K562 (cell line): Measurements from ENCODE around the gene MEGF10. TPM values are rescaled to one million over a fixed set of nuclear protein-coding genes. Genes with fewer than 3 reads are reported as not detected.

ENCODE experiments used
- ATAC-seq: fragments of 200-7000 bp; cut with Tn5 transposase; 3 replicates; pipeline ENCODE4 v1.9.1; 2020; ENCODE audit warnings: moderate library complexity
- BruUV-seq: library from RNA; stranded (reverse); fragments of 400-500 nt; replicated peaks from 2 replicates; lab custom pipeline; 2021; lab: Mats Ljungman, UMichigan
- CTCF ChIA-PET: fragments of 300-600 bp; formaldehyde crosslinking; extraction: SDS; loops from one replicate; lab custom pipeline; 2021; ENCODE audit warnings: low intra/inter-chr PET ratio; lab: Yijun Ruan, JAX
- POLR2A ChIA-PET: fragments of 300-600, 350-650 bp; sonication (Branson Sonifier 250); formaldehyde crosslinking; extraction: SDS; loops from one replicate; lab custom pipeline; 2021; ENCODE audit warnings: antibody characterized with exemption, inconsistent platforms; lab: Yijun Ruan, JAX
- DNase-seq, 4 experiments: peaks; one replicate each; pipeline versions ENCODE4 v3.0.0 to v3.0.0-alpha.2; 2011 to 2018; ENCODE audit warnings: low spot score in 3 of 4, mixed read lengths in 3 of 4; ENCODE audit errors: extremely low read depth in 1 of 4
- FAIRE-seq: peaks from 2 replicates; lab custom pipeline; 2011; peaks lifted over from hg19 to GRCh38; lab: Jason Lieb, UNC
- H2AFZ ChIP-seq: 2 replicates; pipeline ENCODE4 v1.6.0; 2011; ENCODE audit warnings: low read depth, low read length, control low read depth, inconsistent platforms
- H3K27ac ChIP-seq: fragments of 200-600 bp; 3 replicates; pipeline ENCODE4 v1.8.0; 2011; ENCODE audit warnings: low read depth, mild to moderate bottlenecking, control low read depth, inconsistent platforms, low read length, moderate library complexity, mixed read lengths; ENCODE audit errors: extremely low read depth
- H3K27me3 ChIP-seq, 2 experiments: fragments of 300-600 bp in 1 of 2; 2 replicates in 1 of 2; 3 replicates in 1 of 2; pipeline versions ENCODE4 v1.6.0 to v1.8.0; 2011; ENCODE audit warnings: inconsistent platforms in 2 of 2, low read length in 2 of 2, mild to moderate bottlenecking in 1 of 2, mixed read lengths in 1 of 2, moderate library complexity in 1 of 2; ENCODE audit not compliant: control insufficient read depth in 2 of 2, insufficient read depth in 2 of 2
- H3K36me3 ChIP-seq: fragments of 300-600 bp; 3 replicates; pipeline ENCODE4 v1.8.0; 2011; ENCODE audit warnings: mild to moderate bottlenecking, low read length, inconsistent platforms; ENCODE audit not compliant: control insufficient read depth, insufficient read depth
- H3K4me1 ChIP-seq, 2 experiments: fragments of 200-600 bp in 1 of 2; replicated peaks in 1 of 2; 2 replicates in 1 of 2; 3 replicates in 1 of 2; pipeline versions ENCODE4 v1.5.1 to v1.8.0; 2011; ENCODE audit warnings: inconsistent platforms in 2 of 2, low read length in 2 of 2, mild to moderate bottlenecking in 1 of 2, mixed read lengths in 1 of 2, moderate library complexity in 1 of 2; ENCODE audit not compliant: control insufficient read depth in 2 of 2, insufficient read depth in 2 of 2
- H3K4me2 ChIP-seq: 2 replicates; pipeline ENCODE4 v1.6.1; 2011; ENCODE audit warnings: low read length, control low read depth, inconsistent platforms, mixed read lengths; ENCODE audit not compliant: insufficient read depth
- H3K4me3 ChIP-seq: fragments of 200-600 bp; sonication (generic), shearing (Covaris generic); 2 replicates; pipeline ENCODE4 v1.5.1; 2016; ENCODE audit warnings: control low read depth, inconsistent platforms
- H3K79me2 ChIP-seq: fragments of 200-600 bp; 3 replicates; pipeline ENCODE4 v1.8.0; 2011; ENCODE audit warnings: low read length, inconsistent platforms; ENCODE audit not compliant: control insufficient read depth, insufficient read depth
- H3K9ac ChIP-seq, 2 experiments: 2 replicates each; pipeline versions ENCODE4 v1.6.0 to v1.6.1; 2011; ENCODE audit warnings: low read depth in 2 of 2, low read length in 2 of 2, control low read depth in 1 of 2, inconsistent platforms in 1 of 2, mild to moderate bottlenecking in 1 of 2, mixed read lengths in 1 of 2; ENCODE audit not compliant: insufficient read depth in 1 of 2
- H3K9me1 ChIP-seq: one replicate; pipeline ENCODE4 v1.6.0; 2011; ENCODE audit warnings: inconsistent platforms, mild to moderate bottlenecking, low read length, moderate library complexity; ENCODE audit not compliant: control insufficient read depth, insufficient read depth
- H3K9me3 ChIP-seq: replicated peaks from 2 replicates; pipeline ENCODE4 v1.5.1; 2011; ENCODE audit warnings: low read depth, low read length, inconsistent platforms; ENCODE audit not compliant: control insufficient read depth, insufficient read depth
- H4K20me1 ChIP-seq: replicated peaks from 2 replicates; pipeline ENCODE4 v1.6.1; 2011; ENCODE audit warnings: low read length, inconsistent platforms, mixed read lengths; ENCODE audit not compliant: control insufficient read depth, insufficient read depth
- CBX5 ChIP-seq: IDR thresholded peaks from 2 replicates; pipeline ENCODE4 v1.6.1; 2014; ENCODE audit warnings: low read depth, borderline replicate concordance
- FOXP4 ChIP-seq: sonication (generic); formaldehyde crosslinking; IDR thresholded peaks from 2 replicates; pipeline ENCODE4 v1.8.0; 2022; ENCODE audit warnings: mild to moderate bottlenecking, missing genetic modification reagents, borderline replicate concordance
- GABPB1 ChIP-seq: sonication (generic); formaldehyde crosslinking; IDR thresholded peaks from 2 replicates; pipeline ENCODE4 v1.8.0; 2022; ENCODE audit warnings: mild to moderate bottlenecking, missing genetic modification reagents
- HLTF ChIP-seq: fragments of 450-650 bp; IDR thresholded peaks from 2 replicates; pipeline ENCODE4 v1.6.1; 2016
- KDM2B ChIP-seq: fragments of 250-450 bp; sonication (Bioruptor Pico); IDR thresholded peaks from 2 replicates; pipeline ENCODE4 v1.8.0; 2021; ENCODE audit warnings: mild to moderate bottlenecking, moderate library complexity
- MEIS2 ChIP-seq: fragments of 450-650 bp; IDR thresholded peaks from 2 replicates; pipeline ENCODE4 v1.6.1; 2014; ENCODE audit warnings: mild to moderate bottlenecking; ENCODE audit not compliant: partially characterized antibody
- NCOA1 ChIP-seq: fragments of 450-650 bp; IDR thresholded peaks from 2 replicates; pipeline ENCODE4 v1.6.1; 2016; ENCODE audit warnings: low read depth
- PHB ChIP-seq: fragments of 250-450 bp; sonication (Bioruptor Pico); IDR thresholded peaks from 2 replicates; pipeline ENCODE4 v1.5.0; 2021
- SAP30 ChIP-seq: fragments of 200-600 bp; sonication (generic); IDR thresholded peaks from 2 replicates; pipeline ENCODE4 v1.6.1; 2012; ENCODE audit warnings: borderline replicate concordance, low read depth, mild to moderate bottlenecking, moderate library complexity, low read length, control low read depth, inconsistent platforms; ENCODE audit not compliant: insufficient read depth, poor library complexity, severe bottlenecking
- SRSF9 ChIP-seq: fragments of 200-400 bp; formaldehyde crosslinking; IDR thresholded peaks from 2 replicates; pipeline ENCODE4 v1.6.1; 2017; ENCODE audit warnings: low read depth, low read length, borderline replicate concordance
- TFAP4 ChIP-seq: sonication (generic); formaldehyde crosslinking; IDR thresholded peaks from 2 replicates; pipeline ENCODE4 v1.8.0; 2022; ENCODE audit warnings: missing genetic modification reagents, mild to moderate bottlenecking, moderate library complexity, borderline replicate concordance
- ZNF212 ChIP-seq: fragments of 450-650 bp; formaldehyde crosslinking; IDR thresholded peaks from 2 replicates; pipeline ENCODE4 v1.4.0; 2020; ENCODE audit warnings: mild to moderate bottlenecking
- ZNF347 ChIP-seq: fragments of 450-650 bp; formaldehyde crosslinking; IDR thresholded peaks from 2 replicates; pipeline ENCODE4 v1.4.0; 2020; ENCODE audit warnings: low read depth, mild to moderate bottlenecking, moderate library complexity
- ZNF449 ChIP-seq: fragments of 250-450 bp; sonication (Bioruptor Pico); IDR thresholded peaks from 2 replicates; pipeline ENCODE4 v1.8.0; 2022; ENCODE audit warnings: moderate library complexity, mild to moderate bottlenecking, inconsistent platforms
- ZNF830 ChIP-seq: fragments of 250-450 bp; sonication (Bioruptor Pico); IDR thresholded peaks from 2 replicates; pipeline ENCODE4 v1.5.0; 2021; ENCODE audit warnings: mild to moderate bottlenecking
- whole genome bisulfite sequencing: fragments of 100-300 bp; shearing (Covaris generic); methylation state at CpG from one replicate; pipeline ENCODE4 v1.1.6; 2016; ENCODE audit warnings: low coverage, mixed read lengths; ENCODE audit not compliant: insufficient coverage; ENCODE audit errors: missing lambda C conversion rate; 5-methylcytosine and 5-hydroxymethylcytosine counted together
- in situ Hi-C: fragments of 300-500 bp; cut with MboI; formaldehyde crosslinking; loops from 4 replicates; pipeline ENCODE4 v1.15.0; 2018; ENCODE audit warnings: inconsistent platforms, mixed read lengths
- intact Hi-C: fragments of 100-400 bp; cut with micrococcal nuclease; formaldehyde crosslinking; loops from 2 replicates; pipeline ENCODE4 v1.14.2; 2022
- polyA plus RNA-seq, 8 experiments: library from polyadenylated mRNA; depleted of rRNA in 4 of 8; stranded (reverse) in 5 of 8; unstranded in 3 of 8; fragments of >200 nt; fragmentation: Nextera tagmentation in 2 of 8; fragmentation: Illumina TruSeq in 1 of 8; extraction: Ambion mirVana in 2 of 8; extraction: Trizol in 1 of 8; gene quantifications; 2 replicates each; pipeline versions ENCODE4 v1.2.1 to v1.2.3, GENCODE V29; 2011 to 2014; ENCODE audit warnings: inconsistent platforms in 1 of 8, missing spikeins in 1 of 8
- total RNA-seq, 7 experiments: library from RNA; depleted of rRNA in 6 of 7; stranded (reverse); fragments of >200 nt in 6 of 7; fragmentation: Illumina TruSeq in 2 of 7; extraction: Trizol in 2 of 7; gene quantifications; 2 replicates each; pipeline versions ENCODE4 v1.2.1 to v1.2.3, GENCODE V29; 2011 to 2021; ENCODE audit warnings: low replicate concordance in 1 of 7

MEGF10 gene
- total and polyA plus RNA-seq, 9 of the 15 experiments (the other 6 are each of a cell fraction or from before 2014, with no cell fraction given): 0.07 TPM; not detected in 8

- POLR2A ChIA-PET: no interaction called here
- no peak overlapping the region for H2AFZ ChIP-seq
- no peaks in the 10 kb centered on the region for H3K4me1 ChIP-seq
- H3K36me3 ChIP-seq: no peaks in the 10 kb centered on the region
- no peak overlapping the region for H3K4me3 ChIP-seq
- intact Hi-C loops (no loop called here), in situ Hi-C loops (no loop called here)
- ATAC-seq: no peak
- H3K4me2 ChIP-seq: no peak overlapping the region
- CTCF ChIA-PET: no interaction called here
- no peaks in the 10 kb centered on the region for H4K20me1 ChIP-seq
- no peak overlapping the region for H3K27ac ChIP-seq
- DNase-seq: no peak
- H3K9me3 ChIP-seq: no peaks in the 10 kb centered on the region
- WGBS: 0% methylated on average over 2 of the region's 2 CpGs
- no peaks in the 10 kb centered on the region for H3K27me3 ChIP-seq
- H3K9ac ChIP-seq: no peak overlapping the region
- no peak for FAIRE-seq
- no TSS peak for BruUV-seq
- H3K9me1 ChIP-seq: no peaks in the 10 kb centered on the region
- TF ChIP-seq PHB (CRISPR knock-in tag) (no peak), ZNF347 (no peak), GABPB1 (CRISPR knock-in tag) (no peak), FOXP4 (CRISPR knock-in tag) (no peak), NCOA1 (no peak), TFAP4 (no peak), ZNF449 (CRISPR knock-in tag) (no peak), HLTF (no peak), SAP30 (no peak), CBX5 (no peak), ZNF830 (no peak), MEIS2 (no peak), ZNF212 (CRISPR knock-in tag) (no peak), KDM2B (CRISPR knock-in tag) (no peak), SRSF9 (no peak)
- no peaks in the 10 kb centered on the region for H3K79me2 ChIP-seq
Measured at GRCh38 chr5:127256886-127257597, 33.6 kb upstream of the MEGF10 start.
